ENCODE results near the gene GRIA2.

DNA sequence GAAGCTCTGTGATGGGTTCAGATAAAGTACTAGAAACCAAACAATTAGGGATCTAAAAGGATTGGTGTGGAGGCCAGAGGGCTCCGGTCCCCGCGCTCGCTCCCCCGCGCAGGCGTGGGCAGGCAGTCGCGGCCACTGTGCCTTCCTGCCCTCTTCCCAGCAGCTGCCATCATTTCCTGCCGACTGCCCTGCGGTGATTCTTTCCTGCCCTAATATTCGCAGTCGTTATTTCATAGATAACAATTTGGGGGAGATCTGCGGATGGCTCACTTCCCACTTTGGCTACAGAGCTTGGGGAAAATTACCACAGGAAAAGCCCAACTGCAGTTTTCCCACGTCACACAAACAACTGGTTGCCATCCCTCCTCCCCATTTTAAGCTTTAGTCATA, 2.2 kb downstream of the GRIA2 start:
- TF ChIP-seq POLR2A (IDR thresholded peaks at IDR 0.05; ENCODE audit: low read depth, low read length) (no peak), POLR2AphosphoS5 (IDR thresholded peaks at IDR 0.05; ENCODE audit: low read depth, low read length) (no peak), SPI1 (IDR thresholded peaks at IDR 0.05; ENCODE audit: low read depth, low read length) (no peak), PAX5 (IDR thresholded peaks at IDR 0.05; ENCODE audit: insufficient read depth, low read length, severe bottlenecking) (no peak), TAF1 (IDR thresholded peaks at IDR 0.05; ENCODE audit: low read depth, low read length) (no peak)
